CD4-positive, alpha-beta T cell treated with Interleukin-10 for 1 hour (primary cell): ENCODE measurements around the gene CCDC102A.

Source experiments
- DNase-seq: peaks from one replicate; pipeline ENCODE4 v3.0.0-alpha.2; 2020

Gene CCDC102A

DNA sequence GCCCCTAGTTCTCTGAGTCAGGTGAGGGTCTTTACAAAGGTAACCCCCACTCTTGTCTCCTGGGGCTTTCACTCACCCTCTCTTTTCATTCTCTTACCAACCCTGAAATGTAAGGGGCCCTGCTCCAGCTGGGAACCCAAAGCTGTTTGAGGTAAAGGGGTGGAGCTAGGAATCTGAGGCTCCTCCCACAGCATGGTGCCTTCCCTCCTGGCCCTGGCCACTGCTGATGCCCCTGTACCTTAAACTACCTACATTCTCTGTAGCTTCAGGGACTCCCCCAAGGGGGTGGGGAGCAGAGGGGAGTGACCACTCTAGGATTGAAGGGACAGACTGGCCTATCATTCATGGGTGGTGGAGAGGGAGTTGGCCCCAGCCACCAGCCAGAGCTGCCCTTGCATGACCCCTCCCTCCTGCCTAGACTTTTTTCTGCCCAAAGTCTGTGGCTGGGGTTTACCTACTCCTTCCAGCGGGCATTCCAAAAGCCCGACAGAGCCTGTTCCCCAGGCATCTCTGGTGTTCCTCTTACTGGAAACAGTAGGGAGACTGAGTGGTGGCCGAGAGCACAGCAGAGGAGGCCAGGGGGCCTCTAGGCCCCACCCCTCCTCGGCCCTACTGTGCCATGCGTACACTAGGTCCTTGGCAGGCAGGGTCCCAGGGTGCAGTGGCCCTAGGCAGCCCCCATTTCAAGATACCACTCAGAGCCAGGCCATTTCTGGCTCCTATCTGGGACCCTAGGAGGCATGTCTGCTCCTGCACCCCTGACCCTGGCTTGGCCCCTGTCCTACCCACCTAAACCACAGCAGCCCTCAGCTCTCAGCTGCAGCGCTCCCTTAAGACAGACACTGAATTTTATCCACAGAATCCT is 59.6 kb downstream of the CCDC102A start:
- no peak for DNase-seq

GRCh38 chr16:57475711-57476339 is 60.5 kb downstream of the CCDC102A start:
- peak; percentile 81 for DNase-seq

DNA sequence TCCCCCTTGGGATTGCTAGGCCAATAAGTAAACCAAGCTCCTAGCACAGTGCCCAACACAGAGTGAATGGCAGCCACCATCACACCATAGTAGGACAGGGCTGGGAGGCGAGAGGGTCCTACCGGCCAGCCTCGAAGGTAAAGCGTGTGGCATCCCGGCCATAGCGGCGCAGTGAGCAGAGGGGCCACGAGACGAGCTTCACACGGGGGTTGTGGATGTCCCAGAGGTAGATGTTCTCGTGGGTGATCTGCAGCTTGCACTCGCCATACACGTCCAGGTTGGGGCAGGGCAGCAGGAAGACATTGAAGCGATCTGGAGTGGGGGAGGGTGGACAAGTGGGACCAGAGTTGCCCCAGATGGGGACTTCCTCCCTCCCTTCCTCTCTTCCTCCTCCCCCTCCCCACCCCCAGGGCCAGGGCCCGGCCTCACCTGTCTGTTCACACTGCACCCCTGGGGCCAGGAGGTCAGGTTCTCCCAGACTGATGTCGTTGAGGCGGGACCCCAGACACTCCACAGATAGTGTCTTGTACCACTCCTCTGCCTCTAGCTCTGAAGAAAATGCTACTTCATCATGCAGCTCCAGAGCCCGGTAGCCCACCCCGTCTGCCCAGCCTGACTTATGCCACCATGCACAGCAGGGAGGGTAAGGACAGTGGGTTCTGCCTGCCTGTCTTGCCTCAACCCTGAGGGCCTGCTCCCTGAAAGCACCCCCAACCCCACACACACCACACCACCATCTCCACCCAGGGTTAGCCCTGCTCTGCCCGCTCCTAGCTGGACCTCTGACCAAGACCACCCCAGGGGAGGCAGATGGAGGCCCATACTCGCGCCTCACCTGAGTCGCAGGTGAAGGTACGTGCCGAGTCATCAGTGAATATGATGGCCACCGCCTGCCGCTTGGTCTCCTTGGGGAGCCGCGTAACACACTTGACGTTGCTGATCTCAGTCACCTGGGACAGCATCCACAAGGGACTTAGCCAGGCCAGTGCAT is 61.4 kb downstream of the CCDC102A start:
- DNase-seq, result no peak

DNA sequence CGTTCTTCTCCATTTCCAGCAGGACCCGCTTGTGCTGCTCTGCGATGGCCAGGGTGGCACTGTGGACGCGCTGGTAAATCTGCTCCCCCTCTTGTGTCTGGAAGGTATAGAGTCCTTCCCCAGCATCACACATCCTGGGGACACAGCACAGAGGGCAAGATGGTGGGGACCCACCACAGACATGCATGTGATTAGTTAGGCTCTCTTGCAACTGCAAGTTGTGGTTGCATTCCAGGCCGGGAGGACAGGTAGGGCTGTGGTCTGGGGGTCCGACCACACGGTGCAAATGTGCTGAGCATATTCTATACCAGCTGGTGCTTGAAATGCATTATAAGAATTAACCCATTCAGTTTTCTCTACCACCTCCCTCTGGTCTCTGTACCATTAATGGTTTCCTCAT is 62.5 kb downstream of the CCDC102A start:
- DNase-seq, result no peak

DNA sequence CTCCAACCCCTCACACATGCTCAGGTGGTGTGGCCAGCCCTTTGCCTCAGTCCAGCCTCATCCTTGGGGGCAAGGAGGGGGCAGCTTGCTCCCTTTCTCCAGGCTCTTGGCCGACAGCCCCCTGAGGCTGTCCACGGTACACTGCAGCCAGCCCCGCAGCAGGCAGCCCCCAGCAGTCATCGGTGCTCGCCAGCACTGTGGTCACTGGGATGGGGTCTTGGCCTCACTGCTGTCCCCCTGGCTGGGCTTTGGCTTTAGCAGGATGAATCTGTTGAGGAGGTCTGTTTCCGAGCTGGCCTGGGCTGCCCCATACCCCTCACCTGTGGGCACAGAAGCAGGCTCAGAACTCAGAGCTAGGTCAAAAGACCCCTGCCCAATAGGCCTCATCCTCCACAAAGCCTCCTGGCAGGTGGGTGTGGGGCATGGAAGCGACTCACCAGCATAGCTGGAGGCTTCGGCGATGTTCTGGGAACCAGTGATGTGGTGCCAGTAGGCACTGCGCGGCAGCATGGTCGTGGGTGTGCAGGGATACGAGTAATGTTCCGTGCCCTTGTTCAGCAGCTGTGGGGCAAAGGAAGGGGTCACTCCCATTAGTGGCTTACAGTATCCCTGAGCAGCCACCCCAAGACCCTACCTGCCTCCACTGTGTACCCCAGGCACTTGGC is 63.1 kb downstream of the CCDC102A start:
- no peak for DNase-seq

- DNase-seq, result no peak
These were observed 63.7 kb downstream of the CCDC102A start for GRCh38 chr16:57472665-57473060.

DNA sequence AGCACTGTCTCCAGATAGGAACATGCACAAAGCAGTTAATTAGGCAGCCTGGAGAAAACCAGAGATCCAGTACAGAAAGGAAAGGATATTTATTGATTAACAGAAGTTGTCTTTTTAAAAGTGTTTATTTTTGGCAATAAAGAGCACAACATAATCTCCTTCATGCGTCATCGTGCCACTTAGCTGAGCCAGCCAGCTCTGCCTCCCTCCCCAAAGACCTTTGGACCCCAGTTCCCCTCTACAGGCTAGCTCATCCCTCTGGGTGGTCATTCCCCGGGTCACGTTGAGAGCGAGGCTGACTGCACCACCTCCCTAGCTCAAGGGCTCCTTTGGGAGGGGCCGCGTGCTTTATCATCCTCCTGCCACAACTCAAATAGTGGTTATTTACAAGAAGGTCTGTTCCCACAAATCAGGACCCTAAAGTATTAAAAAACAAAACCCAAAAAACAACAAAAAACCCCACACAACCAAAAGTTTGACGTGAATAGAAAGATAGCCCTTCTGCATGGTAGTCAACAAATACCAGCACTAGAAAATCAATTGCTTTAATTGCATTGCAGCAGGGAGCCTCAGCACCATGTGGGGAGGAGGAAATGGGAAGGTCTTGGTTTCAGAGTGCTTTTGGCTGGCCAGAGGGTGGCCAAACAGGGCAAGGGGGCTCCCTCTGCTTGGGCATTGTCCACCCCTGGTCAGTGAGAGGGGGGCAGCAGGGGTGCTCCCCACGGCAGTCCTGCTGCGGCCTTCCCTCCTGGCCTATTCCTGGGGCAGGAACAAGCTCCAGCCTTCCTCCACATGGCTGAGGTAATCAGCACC is 64.3 kb downstream of the CCDC102A start:
- DNase-seq, result no peak

GRCh38 chr16:57471209-57471608 is 65.2 kb downstream of the CCDC102A start:
- no peak for DNase-seq

DNA sequence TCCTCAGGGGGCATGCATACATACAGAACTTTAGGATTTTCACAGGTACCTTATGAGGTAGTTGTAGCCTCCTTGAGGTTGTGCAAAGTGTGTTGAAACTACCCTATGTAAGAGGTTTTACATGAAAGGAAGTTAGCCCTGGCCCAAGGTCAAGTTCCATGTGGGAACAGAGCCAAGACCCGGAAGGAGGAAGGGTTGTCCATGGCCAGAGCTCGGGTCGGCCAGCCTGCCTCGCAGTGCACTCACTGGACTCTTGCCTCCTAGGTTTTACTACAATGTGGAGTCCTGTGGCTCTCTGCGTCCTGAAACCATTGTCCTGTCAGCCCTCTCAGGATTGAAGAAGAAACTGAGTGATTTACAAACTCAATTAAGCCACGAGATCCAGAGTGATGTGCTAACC is 65.7 kb downstream of the CCDC102A start:
- DNase-seq, result no peak

GRCh38 chr16:57469917-57470470 is 66.4 kb downstream of the CCDC102A start:
- no peak for DNase-seq

GRCh38 chr16:57469046-57469445 is 67.3 kb downstream of the CCDC102A start:
- DNase-seq, result no peak

- DNase-seq, result no peak
These were observed 68.0 kb downstream of the CCDC102A start for GRCh38 chr16:57468346-57468745.

- DNase-seq, result no peak
These were observed 71.8 kb downstream of the CCDC102A start for GRCh38 chr16:57464523-57464922.

DNA sequence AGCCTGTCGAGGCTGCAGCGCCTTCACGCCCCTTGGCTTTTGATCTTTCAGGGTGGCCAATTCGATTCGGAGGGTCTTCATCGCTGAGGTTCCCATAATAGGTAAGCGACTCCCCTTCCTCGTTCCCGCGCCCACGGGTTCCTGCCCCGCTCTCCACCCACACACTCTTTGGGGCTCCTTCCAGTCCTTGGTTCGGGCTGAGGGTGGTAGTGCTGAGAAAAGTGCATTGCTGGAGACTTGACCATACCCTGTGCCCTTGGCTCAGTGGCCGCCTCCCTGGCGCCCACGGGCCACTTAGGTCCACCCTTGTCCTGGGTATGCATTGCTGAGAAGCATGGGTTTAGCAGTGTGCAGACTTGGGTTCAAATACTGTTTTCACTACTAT is 73.4 kb downstream of the CCDC102A start:
- no peak for DNase-seq

DNA sequence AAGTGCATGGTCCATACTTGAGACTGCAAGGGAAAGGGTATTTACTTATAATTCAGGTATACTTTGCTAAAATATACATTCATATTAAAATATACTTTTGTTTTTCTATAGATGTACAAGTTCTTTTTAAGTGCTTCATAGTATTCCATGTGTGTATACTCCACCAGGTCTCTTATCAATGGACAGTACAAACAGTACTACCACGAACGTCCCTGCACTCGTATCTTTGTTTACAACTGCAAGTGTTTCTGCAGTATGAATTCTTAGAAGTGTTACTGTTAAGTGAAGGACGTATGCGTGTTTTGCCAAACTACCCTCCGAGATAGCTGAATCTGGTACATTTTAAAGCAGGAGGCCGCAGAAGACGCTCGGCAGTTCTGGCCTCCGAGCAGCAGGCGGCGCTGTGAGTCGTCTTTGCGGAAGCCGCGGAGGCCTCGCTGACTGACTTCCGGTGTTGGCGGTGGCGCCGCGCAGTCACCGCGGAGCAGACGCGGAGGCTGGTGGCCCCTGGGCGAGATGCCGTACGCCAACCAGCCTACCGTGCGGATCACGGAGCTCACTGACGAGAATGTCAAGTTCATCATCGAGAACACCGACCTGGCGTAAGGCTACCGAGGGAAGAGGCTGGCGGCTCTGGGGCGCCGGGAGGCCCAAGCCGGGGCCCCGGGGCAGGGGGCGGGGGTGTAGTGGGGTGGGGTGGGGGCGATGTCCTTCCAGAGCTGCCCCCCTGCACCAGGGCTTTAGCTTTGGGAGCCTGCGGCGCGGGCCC is 74.0 kb downstream of the CCDC102A start, which contains the start of gene POLR2C:
Gene POLR2C, plus strand, starts transcription at position 471 of the 769 bp plus-strand sequence. Its CDS starts 46 bp downstream, at position 517.
- DNase-seq, result peak; percentile 94
